Effector CD8-positive, alpha-beta T cell (primary cell): ENCODE data around the gene CCDC39.
A peak's percentile ranks its signal among the peaks of the same experiment; 100 is the strongest.

Experiments used
- DNase-seq: peaks from one replicate; lab custom pipeline; 2025; lab: John Stamatoyannopoulos, UW
- total RNA-seq, 4 experiments: gene quantifications; one replicate each; lab custom pipeline; 2026; lab: John Stamatoyannopoulos, UW

CCDC39 gene
- total RNA-seq: 0 to 0.24 (median 0.18) reads per million in 4 experiments

DNA sequence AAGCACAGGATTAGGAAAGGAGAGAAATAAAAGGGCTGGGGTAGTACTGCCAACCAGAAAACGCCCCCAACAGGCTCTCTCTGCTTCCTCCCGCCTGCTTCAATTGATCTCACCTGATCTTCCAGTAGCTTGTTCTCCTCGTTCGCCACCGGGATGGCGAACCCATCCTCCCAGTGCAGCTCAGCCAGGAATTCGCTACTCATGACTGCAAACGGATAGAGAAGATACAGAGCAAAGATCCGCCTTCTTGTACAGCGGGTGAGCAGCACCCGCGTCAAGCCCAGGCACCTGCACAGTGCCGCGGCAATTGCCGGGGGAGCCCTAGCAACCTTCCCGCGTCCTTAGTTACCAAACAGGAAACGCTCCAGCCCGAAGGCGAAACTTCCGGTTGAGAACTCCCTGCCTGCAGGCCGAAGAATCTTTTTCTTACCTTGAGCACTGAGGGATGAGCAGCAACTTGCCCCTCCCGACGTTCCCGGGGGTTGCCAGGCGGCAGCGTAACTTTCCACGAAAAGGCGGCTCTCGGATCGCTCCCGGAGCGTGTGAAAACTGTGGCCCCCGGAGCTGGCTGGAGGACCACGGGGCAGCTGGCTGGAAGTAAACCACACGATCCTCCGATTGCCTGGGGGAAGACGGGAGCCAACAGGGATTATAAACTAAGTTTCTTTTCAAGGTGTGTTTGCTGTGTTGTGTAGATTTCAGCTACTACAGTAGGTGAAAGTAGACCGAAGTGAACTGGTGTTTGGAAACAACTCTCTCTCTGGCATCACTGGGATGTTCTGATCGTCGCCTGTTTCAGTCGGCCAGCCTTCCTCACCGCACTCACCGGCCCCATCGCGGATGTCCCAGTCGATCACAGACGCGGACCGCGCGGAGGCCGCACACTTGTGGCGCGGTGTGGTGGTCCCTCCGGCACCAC is at the start of gene CCDC39:
Gene CCDC39, minus strand, starts transcription at position 312 of the 919 bp plus-strand sequence. Its CDS starts 109 bp downstream, at position 203.
- peak; percentile 17 for DNase-seq

GRCh38 chr3:180720012-180720411 is 40.7 kb upstream of the CCDC39 start:
- no peak for DNase-seq

GRCh38 chr3:180707896-180708295 is 28.6 kb upstream of the CCDC39 start:
- no peak for DNase-seq

DNA sequence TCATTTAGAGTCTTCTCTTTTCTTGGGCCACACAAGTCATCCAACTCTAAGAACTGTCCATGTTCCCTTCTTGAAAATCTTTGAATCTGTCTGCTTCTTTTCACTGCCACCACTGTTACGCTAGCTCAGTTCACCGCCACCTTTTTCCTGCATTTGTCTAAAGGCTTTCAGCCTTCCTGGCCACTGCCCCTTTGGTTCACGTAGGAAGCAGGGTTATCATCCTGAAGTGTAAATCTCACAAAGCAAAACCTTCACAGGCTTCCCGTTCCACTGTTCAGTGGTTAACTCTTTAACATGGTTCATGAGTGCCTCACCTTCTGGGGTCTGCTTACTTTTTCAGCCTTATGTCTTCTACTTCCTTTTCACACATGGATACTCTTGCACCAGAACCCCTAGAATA is 26.3 kb upstream of the CCDC39 start:
- no peak for DNase-seq

- DNase-seq: no peak
Observed at GRCh38 chr3:180704532-180704931, 25.2 kb upstream of the CCDC39 start.

DNA sequence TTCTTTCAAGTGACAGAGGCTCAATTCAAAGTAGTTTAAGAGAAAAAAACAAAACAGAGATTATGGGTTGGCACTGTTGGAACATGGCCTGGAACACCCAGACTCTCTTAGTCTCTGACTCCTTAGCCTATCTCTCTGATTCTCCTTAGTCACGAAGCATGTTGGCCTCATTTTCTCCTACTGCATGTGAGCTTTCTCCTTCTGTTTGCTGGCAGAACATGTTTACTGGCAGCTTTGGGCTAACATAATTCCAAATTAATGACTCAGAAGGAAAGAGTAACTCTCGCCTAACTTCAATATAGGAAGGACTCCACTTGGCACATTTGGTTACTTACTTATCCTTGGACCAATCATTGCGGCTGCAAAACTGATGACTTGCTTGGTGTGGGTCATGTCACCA is 21.7 kb upstream of the CCDC39 start:
- DNase-seq: no peak

DNA sequence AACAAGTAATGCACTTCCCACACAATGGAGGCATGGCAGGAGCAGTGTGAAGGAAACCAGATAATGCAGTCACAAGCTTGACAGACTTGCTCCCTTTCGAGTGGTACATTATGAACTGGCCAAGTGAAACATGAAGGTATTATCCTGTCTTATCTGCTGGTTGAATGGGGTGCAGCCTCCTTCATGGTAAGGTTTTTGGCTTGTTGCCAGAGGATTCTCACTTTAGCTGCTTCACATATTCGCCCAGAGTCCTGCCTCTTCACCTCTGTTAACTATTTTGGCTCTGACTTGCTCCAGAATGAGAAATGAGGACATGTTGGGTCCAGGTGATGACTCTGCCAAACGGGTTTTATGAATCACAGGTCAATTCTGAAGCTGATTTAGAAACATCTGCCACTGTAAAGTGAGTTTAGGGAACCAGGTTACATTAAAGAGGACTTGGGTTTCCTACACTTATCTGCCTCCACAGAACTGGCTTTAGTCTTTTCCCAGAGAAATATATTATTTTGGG is 19.5 kb upstream of the CCDC39 start:
- DNase-seq: no peak

GRCh38 chr3:180694321-180694720 is 15.0 kb upstream of the CCDC39 start:
- no peak for DNase-seq

- no peak for DNase-seq
Observed at GRCh38 chr3:180693656-180694055, 14.4 kb upstream of the CCDC39 start.

DNA sequence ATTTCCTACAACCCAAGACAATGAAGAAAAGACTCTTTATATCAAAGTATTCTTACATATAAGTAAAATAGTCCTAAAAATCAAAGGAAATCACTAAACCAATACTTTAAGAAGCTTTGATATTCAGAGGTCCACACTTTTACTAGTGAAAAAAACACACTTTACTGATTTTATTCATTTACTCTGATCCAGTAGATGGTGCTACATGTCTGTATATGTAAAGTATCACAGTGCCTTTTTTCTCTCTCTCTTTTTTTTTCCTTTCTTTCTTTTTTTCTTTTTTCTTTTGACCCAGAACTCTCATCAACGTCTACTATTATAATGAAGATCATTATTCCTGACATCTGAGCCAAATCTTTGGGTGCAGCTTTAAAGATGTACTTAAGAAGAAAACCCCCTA is 10.8 kb upstream of the CCDC39 start:
- no peak for DNase-seq

GRCh38 chr3:180684807-180685206 is 5.5 kb upstream of the CCDC39 start:
- no peak for DNase-seq

DNA sequence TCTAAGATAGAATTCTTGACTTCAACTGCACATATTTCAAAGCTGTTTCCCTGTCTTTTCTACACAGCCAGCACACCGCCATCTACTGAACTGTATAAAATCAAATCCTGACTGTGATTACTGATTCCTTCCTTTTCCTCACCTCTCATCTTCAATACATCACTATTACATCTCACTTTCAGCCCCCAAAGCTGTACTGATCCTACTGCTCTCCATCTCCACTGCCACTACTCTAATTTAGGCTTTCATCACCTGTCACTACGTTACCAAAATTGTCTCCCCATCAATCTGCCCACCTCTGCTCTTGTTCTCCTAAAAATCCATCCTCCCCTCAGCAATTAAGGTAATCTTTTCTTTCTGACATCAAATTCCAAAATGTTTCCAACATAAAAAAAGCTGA is 4.5 kb upstream of the CCDC39 start:
- no peak for DNase-seq

DNA sequence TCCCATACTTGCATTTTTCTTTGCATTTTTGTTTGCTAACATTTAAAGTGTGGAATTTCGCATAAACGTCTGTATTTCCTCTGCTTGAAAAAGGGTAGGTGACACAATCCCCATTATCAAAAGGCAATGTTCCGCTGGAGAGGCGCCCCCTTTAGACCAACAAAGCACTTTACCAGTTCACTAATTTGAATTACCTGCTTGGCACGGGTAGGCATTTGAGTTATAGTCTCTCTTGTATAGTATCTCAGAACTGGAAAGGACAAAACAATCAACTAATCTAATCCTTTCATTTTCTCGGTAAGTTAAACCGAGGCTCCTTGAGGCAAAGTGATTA is 775 bp upstream of the CCDC39 start:
- DNase-seq: no peak

GRCh38 chr3:180678231-180678630 is 1.1 kb downstream of the CCDC39 start:
- DNase-seq: no peak

- no peak for DNase-seq
Observed at GRCh38 chr3:180661444-180661843, 17.8 kb downstream of the CCDC39 start.

DNA sequence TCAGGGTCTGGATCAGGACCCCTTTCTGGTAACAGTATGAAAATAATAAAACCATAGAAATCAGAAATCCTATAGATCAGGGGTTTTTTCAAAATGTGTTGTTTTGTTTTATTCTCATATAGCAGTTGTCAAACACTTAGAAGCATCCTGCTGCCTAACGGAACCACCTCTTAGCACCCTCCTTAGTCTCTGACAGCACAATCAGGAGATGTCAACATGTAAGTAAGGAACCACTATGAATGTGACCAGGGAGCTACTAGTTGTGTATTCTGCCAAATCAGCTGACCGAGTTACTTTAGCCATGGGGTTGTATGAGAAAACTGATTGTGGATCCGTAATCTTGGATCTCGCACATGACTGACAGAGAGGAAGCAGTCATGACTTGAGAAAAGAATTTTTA is 22.2 kb downstream of the CCDC39 start:
- no peak for DNase-seq

- DNase-seq: no peak
Observed at GRCh38 chr3:180656406-180656805, 22.9 kb downstream of the CCDC39 start.

DNA sequence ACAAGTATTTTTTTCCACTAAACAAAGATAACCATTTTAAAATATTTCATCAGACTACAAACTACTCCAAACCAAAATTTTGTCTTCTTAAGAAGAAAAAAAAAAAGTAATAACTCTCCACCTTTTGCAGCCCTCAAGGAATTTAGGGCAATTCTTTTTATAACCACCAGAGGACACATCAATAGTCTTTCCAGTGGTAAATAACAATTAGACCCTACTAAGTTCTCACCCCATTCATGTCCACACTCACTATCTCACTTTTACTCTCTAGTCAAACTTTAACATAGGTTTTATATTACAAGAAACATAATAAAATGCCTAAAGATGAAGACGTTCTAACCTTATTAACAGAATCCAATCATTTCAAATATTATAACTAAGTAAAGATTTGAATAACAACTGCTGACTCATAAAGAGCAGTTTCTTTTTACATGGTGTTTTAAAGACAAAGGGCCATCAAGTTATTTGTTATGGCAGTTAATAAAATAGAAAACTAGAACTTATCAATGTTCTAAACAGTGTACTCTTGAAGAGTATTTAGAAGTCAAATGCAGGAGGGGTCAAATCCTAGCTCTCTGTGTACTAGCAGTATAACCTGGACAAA is 33.0 kb downstream of the CCDC39 start:
- DNase-seq: no peak

DNA sequence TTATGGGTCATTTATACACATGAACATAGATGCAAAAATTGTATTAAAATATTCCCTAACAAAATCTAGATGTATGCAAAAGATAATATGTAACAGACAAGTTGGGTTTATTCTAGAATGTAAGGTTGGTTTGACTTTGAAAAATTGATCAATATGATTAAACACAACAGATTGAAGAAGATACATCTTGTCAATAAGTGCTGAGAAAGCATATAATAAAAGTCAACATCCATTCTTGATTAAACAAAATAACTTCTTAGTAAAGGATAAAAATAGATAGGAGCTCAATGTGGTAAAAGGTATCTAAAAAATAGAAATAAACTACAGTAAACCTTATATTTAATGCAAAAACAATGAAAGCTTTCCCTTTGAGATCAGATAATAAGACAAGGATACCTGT is 38.3 kb downstream of the CCDC39 start:
- no peak for DNase-seq

DNA sequence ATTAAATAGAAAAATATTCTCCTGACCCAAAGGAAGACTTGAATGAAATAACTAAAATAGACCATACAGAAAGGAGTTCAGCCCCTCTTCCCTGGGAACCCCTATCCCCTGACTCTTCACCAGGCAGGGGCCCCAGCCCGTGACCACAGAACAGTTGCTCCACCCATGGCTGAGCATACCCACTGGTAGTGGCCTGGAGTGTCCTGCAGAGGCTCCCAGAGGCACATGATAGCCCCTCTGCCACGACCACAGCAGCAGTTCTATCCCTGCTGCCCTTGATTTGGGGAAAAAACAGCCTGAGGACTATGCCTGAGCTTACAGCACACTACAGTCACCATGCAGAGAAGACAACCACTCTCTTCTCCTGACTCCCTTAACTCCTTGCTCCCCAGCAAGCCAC is 45.6 kb downstream of the CCDC39 start:
- no peak for DNase-seq

DNA sequence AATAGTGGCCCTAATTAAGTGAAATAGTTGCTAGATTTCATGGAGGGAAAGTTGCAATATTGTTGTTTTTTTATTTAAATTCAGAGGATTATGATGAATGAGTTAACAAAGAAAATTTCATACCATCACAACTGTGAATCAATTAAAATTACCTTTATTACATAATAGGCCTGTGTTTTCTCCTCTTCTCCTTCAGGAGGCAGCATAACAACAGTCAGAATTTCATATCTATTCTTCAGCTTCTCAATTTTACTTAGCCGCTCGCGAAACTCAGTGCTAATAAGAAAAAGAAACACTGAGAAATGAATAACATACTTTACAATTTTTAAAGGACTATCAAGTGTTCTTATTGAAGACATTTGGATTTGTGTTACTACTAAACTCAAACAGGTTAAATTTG is 48.0 kb downstream of the CCDC39 start:
- DNase-seq: no peak

GRCh38 chr3:180630371-180630770 is 48.9 kb downstream of the CCDC39 start:
- DNase-seq: no peak

DNA sequence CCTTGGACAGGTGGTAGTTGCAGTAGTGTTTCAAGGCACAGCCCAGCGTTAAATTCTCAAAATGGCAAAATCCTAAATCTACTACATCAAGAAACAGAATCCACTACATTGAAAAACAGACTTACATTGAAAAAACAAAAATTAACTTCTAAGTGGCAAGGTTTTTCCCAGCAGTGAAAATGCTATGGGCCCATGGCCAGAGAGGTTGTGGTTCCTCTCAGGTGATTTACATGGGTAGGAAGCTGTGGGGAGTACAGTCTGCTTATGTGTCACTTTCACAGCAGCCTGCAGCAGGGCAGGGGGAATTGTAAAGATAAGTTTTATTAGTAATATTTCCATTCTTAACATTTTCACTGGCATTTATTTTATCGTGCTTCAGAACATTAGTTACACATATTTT is 52.4 kb downstream of the CCDC39 start:
- no peak for DNase-seq
